Heart left ventricle (tissue), 16 donors: Measurements from ENCODE around the gene FRAT2. TPM values are rescaled to one million over a fixed set of nuclear protein-coding genes. Genes with fewer than 3 reads are reported as not detected.

ENCODE experiments used
- ATAC-seq, 4 donors: fragments of 200-7000 bp; cut with Tn5 transposase; one replicate each; pipeline ENCODE4 v1.9.1; 2020 to 2022; ENCODE audit warnings: moderate library complexity in 4 of 4, mild to moderate bottlenecking in 3 of 4, moderate number of reproducible peaks in 1 of 4
- DNase-seq, 5 donors: peaks; one replicate each; pipeline ENCODE4 v3.0.0-alpha.2; 2020
- H3K27ac ChIP-seq, 12 donors: fragments of 200-600 bp; sonication (generic) in 4 of 12; one replicate each; pipeline versions ENCODE4 v1.5.0 to v1.8.0; 2016 to 2022; ENCODE audit warnings: mild to moderate bottlenecking in 2 of 12
- H3K27me3 ChIP-seq, 9 donors: fragments of 200-600 bp; sonication (generic) in 2 of 9; one replicate each; pipeline versions ENCODE4 v1.5.1 to v1.8.0; 2016 to 2022; ENCODE audit warnings: mild to moderate bottlenecking in 3 of 9
- H3K36me3 ChIP-seq, 9 donors: fragments of 200-600 bp; sonication (generic) in 2 of 9; one replicate each; pipeline versions ENCODE4 v1.5.0 to v1.8.0; 2018 to 2022; ENCODE audit warnings: mild to moderate bottlenecking in 2 of 9
- H3K4me1 ChIP-seq, 12 donors: fragments of 200-600 bp; sonication (generic) in 4 of 12; one replicate each; pipeline versions ENCODE4 v1.5.0 to v1.8.0; 2016 to 2022; ENCODE audit warnings: mild to moderate bottlenecking in 3 of 12
- H3K4me3 ChIP-seq, 12 donors: fragments of 200-600 bp; sonication (generic) in 4 of 12; one replicate each; pipeline versions ENCODE4 v1.5.0 to v1.8.0; 2017 to 2022; ENCODE audit warnings: mild to moderate bottlenecking in 9 of 12, moderate library complexity in 4 of 12
- H3K9me3 ChIP-seq, 12 donors: fragments of 200-600 bp; sonication (generic) in 4 of 12; one replicate each; pipeline versions ENCODE4 v1.5.0 to v1.8.0; 2016 to 2022; ENCODE audit warnings: mild to moderate bottlenecking in 1 of 12
- POLR2A ChIP-seq, 2 donors: fragments of 450-650 bp; IDR thresholded peaks; one replicate each; pipeline ENCODE4 v1.6.1; 2017; ENCODE audit warnings: antibody characterized with exemption in 2 of 2, mild to moderate bottlenecking in 2 of 2, moderate library complexity in 2 of 2
- WGBS, 4 donors: extraction: QIAGEN DNeasy Blood & Tissue Kit in 2 of 4; methylation state at CpG; one replicate each; pipeline versions ENCODE4 v1.1.5 to v1.1.7; 2013 to 2018; 5-methylcytosine and 5-hydroxymethylcytosine counted together
- intact Hi-C, 10 donors: fragments of 100-400 bp; cut with DNase I; formaldehyde crosslinking; loops; one replicate each; pipeline versions ENCODE4 v1.11.1 to v1.14.2; 2022
- polyA plus RNA-seq, 2 donors: library from polyadenylated mRNA; stranded (reverse); fragments of 200-250 nt; gene quantifications; one replicate each; pipeline ENCODE4 v1.2.3, GENCODE V29; 2013
- total RNA-seq, 9 donors: library from RNA; depleted of rRNA in 2 of 9; stranded (reverse); fragments of >200 nt in 2 of 9; fragmentation: NEBNext Ultra II Directional in 3 of 9; extraction: Animal tissue kit (Norgen Biotek cat#: 25700) in 3 of 9; gene quantifications; one replicate each; pipeline versions ENCODE4 v1.1.0 to v1.2.4, GENCODE V29; 2016 to 2023
- TF ChIP-seq, protein P1 (sequence below), 12 donors: fragments of 200-600 bp; sonication (generic) in 4 of 12; IDR thresholded peaks; one replicate each; pipeline versions ENCODE4 v1.5.0 to v1.8.0; 2018 to 2022; ENCODE audit warnings: antibody characterized with exemption in 12 of 12, mild to moderate bottlenecking in 5 of 12
- donor health status: ischemic (EF 13 %, LVEDD 7.1; RV severe dilation, severe dysfunction).
- donor health status: healthy with polysubstance abuse.
- donor health status: DM: no; HTN: yes; CAD: no.
- donor health status: DM: no; HTN: no; CAD: no.
- donor health status: ischemic (EF 25% LVEDD 6.9; RV normal size, moderate dysfunction).
- donor health status: ischemic (EF 25% LVEDD 5.7; RV mildly dilated, moderate dysfunction).
- donor health status: healthy.
- donor health status: DM: yes; HTN: yes; CAD: no.
- donor health status: ischemic (EF 35%, LVEDD 5.7; RV mildly dilated, moderate dysfunction).
- donor health status: nonischemic (EF 11% LVEDD 7.7; RV severe dilation, severe dysfunction).
- donor health status: DM: yes; HTN: yes; CAD: no.
- donor health status: PGD.
- donor health status: ischemic (EF 29% LVEDD 5.4; RV normal size, mild dysfunction).
- donor health status: nonischemic (EF 23%, LVEDD 6.1; RV moderate dilation, normal function).

The FRAT2 gene
- total and polyA plus RNA-seq, 11 donors = 3.4 to 12.4 (median 7.3) TPM

DNA sequence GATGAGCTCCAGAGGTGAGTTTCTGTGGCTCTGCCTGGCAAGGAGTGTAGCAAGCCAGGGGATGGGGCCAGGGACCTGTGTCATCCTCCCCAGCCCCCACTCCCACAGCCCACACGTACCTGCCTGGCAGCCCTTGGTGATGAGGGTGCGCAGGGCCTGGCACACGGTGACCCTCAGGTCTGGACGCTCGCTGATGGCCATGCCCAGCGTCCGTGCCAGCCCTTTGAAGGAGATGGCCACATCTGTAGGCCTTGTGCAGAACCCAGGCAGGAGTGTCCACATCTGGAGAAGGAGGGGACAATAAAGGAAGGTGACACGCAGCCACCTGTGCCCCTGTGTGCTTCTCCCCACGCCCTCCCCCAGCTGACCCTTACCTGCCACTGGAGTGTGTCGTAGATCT, 38.9 kb upstream of the FRAT2 start:
- H3K27ac ChIP-seq = no peak overlapping the region
- peaks cover 2 to 97% (median 76%) of the 10 kb centered on the region in 9 donors for H3K36me3 ChIP-seq
- WGBS, 4 donors = 94 to 97% (median 95%) methylated on average over 5 to 10 of the region's 10 CpGs
- H3K27me3 ChIP-seq = no peaks in the 10 kb centered on the region
- intact Hi-C loops = no loop called here
- no peak overlapping the region for H3K4me3 ChIP-seq
- DNase-seq (no peak), ATAC-seq (no peak)
- TF ChIP-seq, protein P1, sequence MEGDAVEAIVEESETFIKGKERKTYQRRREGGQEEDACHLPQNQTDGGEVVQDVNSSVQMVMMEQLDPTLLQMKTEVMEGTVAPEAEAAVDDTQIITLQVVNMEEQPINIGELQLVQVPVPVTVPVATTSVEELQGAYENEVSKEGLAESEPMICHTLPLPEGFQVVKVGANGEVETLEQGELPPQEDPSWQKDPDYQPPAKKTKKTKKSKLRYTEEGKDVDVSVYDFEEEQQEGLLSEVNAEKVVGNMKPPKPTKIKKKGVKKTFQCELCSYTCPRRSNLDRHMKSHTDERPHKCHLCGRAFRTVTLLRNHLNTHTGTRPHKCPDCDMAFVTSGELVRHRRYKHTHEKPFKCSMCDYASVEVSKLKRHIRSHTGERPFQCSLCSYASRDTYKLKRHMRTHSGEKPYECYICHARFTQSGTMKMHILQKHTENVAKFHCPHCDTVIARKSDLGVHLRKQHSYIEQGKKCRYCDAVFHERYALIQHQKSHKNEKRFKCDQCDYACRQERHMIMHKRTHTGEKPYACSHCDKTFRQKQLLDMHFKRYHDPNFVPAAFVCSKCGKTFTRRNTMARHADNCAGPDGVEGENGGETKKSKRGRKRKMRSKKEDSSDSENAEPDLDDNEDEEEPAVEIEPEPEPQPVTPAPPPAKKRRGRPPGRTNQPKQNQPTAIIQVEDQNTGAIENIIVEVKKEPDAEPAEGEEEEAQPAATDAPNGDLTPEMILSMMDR (IDR thresholded peaks at IDR 0.05) = no peak
- TF ChIP-seq POLR2A (IDR thresholded peaks at IDR 0.05) = no peak
- peaks cover 0 to 10% (median 0%) of the 10 kb centered on the region in 12 donors for H3K4me1 ChIP-seq
- no peaks in the 10 kb centered on the region for H3K9me3 ChIP-seq

- DNase-seq = no peak
- Histone ChIP-seq H3K27ac (peak overlapping the region in 1 of 12 donors; percentile 34), H3K27me3 (no peaks in the 10 kb centered on the region), H3K4me3 (no peak overlapping the region), H3K9me3 (no peaks in the 10 kb centered on the region), H3K4me1 (peaks cover 0 to 15% (median 0%) of the 10 kb centered on the region in 12 donors), H3K36me3 (peaks cover 2 to 86% (median 70%) of the 10 kb centered on the region in 9 donors)
- 94 to 98% (median 95%) methylated on average over 7 of the region's 7 CpGs for WGBS, 4 donors
- ATAC-seq = no peak
- no peak for TF ChIP-seq POLR2A (IDR thresholded peaks at IDR 0.05)
- TF ChIP-seq, protein P1 (IDR thresholded peaks at IDR 0.05) = no peak
- intact Hi-C loops = no loop called here
Measured at GRCh38 chr10:97372233-97372875, 37.8 kb upstream of the FRAT2 start.

- TF ChIP-seq, protein P1 (IDR thresholded peaks at IDR 0.05) = no peak
- TF ChIP-seq POLR2A (IDR thresholded peaks at IDR 0.05) = no peak
- Histone ChIP-seq H3K9me3 (no peaks in the 10 kb centered on the region), H3K4me3 (no peak overlapping the region), H3K27me3 (no peaks in the 10 kb centered on the region), H3K36me3 (peaks cover 2 to 84% (median 70%) of the 10 kb centered on the region in 9 donors), H3K27ac (no peak overlapping the region), H3K4me1 (peaks cover 0 to 21% (median 0%) of the 10 kb centered on the region in 12 donors)
- 79 to 90% (median 84%) methylated on average over 7 of the region's 7 CpGs for WGBS, 4 donors
- ATAC-seq (no peak), DNase-seq (no peak)
- intact Hi-C loops = no loop called here
Measured at GRCh38 chr10:97371696-97372095, 37.2 kb upstream of the FRAT2 start.

DNA sequence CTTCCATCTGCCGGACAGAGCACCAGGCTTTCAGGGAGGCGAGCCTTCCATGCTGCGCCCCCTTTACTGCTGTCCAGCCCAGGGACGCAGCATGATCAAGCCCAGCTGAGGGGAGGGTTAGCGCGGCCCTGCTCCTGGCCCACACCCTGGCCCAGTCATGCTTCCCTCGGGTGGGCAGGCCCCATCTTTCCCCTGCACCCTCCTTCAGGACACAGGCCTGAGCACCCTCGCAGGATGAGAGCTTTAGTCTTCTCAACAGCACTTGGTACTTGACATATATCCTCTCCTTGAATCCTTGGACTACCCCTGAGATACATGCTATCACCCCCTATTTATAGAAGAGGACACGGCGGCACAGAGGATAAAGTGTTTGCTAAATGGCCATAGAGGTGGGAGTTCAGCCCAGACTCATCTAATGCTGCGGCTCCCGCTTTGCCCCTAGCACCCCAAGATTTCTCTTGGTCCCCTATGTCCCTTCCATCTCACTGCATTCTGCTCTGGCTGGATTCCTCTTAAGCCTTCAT, 32.7 kb upstream of the FRAT2 start:
- H3K27me3 ChIP-seq = no peaks in the 10 kb centered on the region
- peak overlapping the region in 1 of 12 donors; percentile 93 for H3K27ac ChIP-seq
- DNase-seq (peak in 1 of 5 donors; percentile 5), ATAC-seq (peak in 3 of 4 donors; percentile 13 to 56 (median 18))
- peaks cover under 1 to 83% (median 65%) of the 10 kb centered on the region in 9 donors for H3K36me3 ChIP-seq
- WGBS, 4 donors = 86 to 94% (median 86%) methylated on average over 8 to 12 of the region's 12 CpGs
- TF ChIP-seq POLR2A (IDR thresholded peaks at IDR 0.05) = no peak
- TF ChIP-seq, protein P1 (IDR thresholded peaks at IDR 0.05) = no peak
- H3K9me3 ChIP-seq = no peaks in the 10 kb centered on the region
- H3K4me1 ChIP-seq = peaks cover 0 to 42% (median 0%) of the 10 kb centered on the region in 12 donors
- intact Hi-C loops = no loop called here
- no peak overlapping the region for H3K4me3 ChIP-seq
